RWPE2 (cell line): ENCODE results near the gene SORT1.
A peak's percentile ranks its signal among the peaks of the same experiment; 100 is the strongest.

Experiments
- ATAC-seq: fragments of 200-7000 bp; cut with Tn5 transposase; 3 replicates; pipeline ENCODE4 v1.9.1; 2021; ENCODE audit warnings: low read depth
- DNase-seq: peaks from one replicate; pipeline ENCODE4 v3.0.0-alpha.2; 2020; ENCODE audit warnings: low spot score
- H3K27ac ChIP-seq: fragments of 450-650 bp; 2 replicates; pipeline ENCODE4 v1.5.1; 2017; ENCODE audit warnings: mild to moderate bottlenecking; ENCODE audit not compliant: poor library complexity, severe bottlenecking
- H3K27me3 ChIP-seq: fragments of 250-450 bp; sonication (Bioruptor Pico); 2 replicates; pipeline ENCODE4 v1.5.1; 2021; ENCODE audit warnings: mild to moderate bottlenecking, moderate library complexity; ENCODE audit not compliant: insufficient read depth, poor library complexity, severe bottlenecking
- H3K36me3 ChIP-seq: fragments of 250-450 bp; sonication (Bioruptor Pico); 2 replicates; pipeline ENCODE4 v1.5.1; 2020; ENCODE audit warnings: low read depth, mild to moderate bottlenecking, moderate library complexity
- H3K4me1 ChIP-seq: fragments of 250-450 bp; sonication (Bioruptor Pico); 2 replicates; pipeline ENCODE4 v1.5.1; 2021; ENCODE audit warnings: mild to moderate bottlenecking, moderate library complexity; ENCODE audit not compliant: insufficient read depth, poor library complexity, severe bottlenecking
- H3K4me3 ChIP-seq: fragments of 250-450 bp; sonication (Bioruptor Pico); 2 replicates; pipeline ENCODE4 v1.5.1; 2021; ENCODE audit warnings: mild to moderate bottlenecking, moderate library complexity; ENCODE audit not compliant: severe bottlenecking
- H3K9me3 ChIP-seq: fragments of 250-450 bp; sonication (Bioruptor Pico); 2 replicates; pipeline ENCODE4 v1.5.1; 2021; ENCODE audit warnings: mild to moderate bottlenecking, moderate library complexity; ENCODE audit not compliant: severe bottlenecking
- CTCF ChIP-seq: fragments of 450-650 bp; IDR thresholded peaks from one replicate; pipeline ENCODE4 v1.5.1; 2017; ENCODE audit warnings: mild to moderate bottlenecking, moderate library complexity; ENCODE audit not compliant: poor library complexity, severe bottlenecking

SORT1 gene

GRCh38 chr1:109273570-109274288 lies 124.0 kb downstream of the SORT1 start:
- Histone ChIP-seq H3K27me3 (no peaks in the 10 kb centered on the region), H3K4me3 (peak overlapping the region; percentile 4), H3K4me1 (peaks cover 31% of the 10 kb centered on the region), H3K9me3 (no peaks in the 10 kb centered on the region), H3K36me3 (peaks cover 19% of the 10 kb centered on the region), H3K27ac (peak overlapping the region; percentile 83)
- TF ChIP-seq CTCF = no peak
- DNase-seq (no peak), ATAC-seq (no peak)

DNA sequence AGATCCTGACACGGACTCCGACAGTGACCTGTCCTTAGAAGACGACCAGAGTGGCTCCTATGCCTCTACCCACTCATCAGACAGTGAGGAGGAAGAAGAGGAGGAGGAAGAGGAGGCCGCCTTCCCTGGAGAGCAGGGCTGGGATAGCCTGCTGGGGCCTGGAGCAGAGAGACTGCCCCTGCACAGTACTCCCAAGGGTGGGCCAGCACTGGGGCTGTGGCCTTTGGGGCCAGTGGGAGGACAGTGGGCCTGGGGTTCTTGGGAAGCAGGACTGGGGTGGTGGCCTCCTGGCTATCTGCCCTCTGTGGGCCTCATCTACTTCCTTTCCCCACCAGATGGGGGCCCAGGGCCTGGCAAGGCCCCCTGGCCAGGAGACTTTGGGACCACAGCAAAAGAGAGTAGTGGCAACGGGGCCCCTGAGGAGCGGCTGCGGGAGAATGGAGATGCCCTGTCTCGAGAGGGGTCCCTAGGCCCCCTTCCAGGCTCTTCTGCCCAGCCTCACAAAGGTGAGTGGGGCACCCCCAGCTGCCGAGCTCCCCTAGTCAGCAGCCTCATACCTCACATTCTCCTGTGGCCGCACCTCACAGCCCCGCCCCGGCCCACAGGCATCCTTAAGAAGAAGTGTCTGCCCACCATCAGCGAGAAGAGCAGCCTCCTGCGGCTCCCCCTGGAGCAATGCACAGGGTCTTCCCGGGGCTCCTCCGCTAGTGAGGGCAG lies 124.7 kb downstream of the SORT1 start:
- H3K27me3 ChIP-seq = no peaks in the 10 kb centered on the region
- H3K9me3 ChIP-seq = no peaks in the 10 kb centered on the region
- no peak for TF ChIP-seq CTCF
- ATAC-seq (peak; percentile 61), DNase-seq (peak; percentile 72)
- H3K36me3 ChIP-seq = peaks cover 12% of the 10 kb centered on the region
- H3K4me1 ChIP-seq = peaks cover 31% of the 10 kb centered on the region
- peak overlapping the region; percentile 4 for H3K4me3 ChIP-seq
- peak overlapping the region; percentile 83 for H3K27ac ChIP-seq

DNA sequence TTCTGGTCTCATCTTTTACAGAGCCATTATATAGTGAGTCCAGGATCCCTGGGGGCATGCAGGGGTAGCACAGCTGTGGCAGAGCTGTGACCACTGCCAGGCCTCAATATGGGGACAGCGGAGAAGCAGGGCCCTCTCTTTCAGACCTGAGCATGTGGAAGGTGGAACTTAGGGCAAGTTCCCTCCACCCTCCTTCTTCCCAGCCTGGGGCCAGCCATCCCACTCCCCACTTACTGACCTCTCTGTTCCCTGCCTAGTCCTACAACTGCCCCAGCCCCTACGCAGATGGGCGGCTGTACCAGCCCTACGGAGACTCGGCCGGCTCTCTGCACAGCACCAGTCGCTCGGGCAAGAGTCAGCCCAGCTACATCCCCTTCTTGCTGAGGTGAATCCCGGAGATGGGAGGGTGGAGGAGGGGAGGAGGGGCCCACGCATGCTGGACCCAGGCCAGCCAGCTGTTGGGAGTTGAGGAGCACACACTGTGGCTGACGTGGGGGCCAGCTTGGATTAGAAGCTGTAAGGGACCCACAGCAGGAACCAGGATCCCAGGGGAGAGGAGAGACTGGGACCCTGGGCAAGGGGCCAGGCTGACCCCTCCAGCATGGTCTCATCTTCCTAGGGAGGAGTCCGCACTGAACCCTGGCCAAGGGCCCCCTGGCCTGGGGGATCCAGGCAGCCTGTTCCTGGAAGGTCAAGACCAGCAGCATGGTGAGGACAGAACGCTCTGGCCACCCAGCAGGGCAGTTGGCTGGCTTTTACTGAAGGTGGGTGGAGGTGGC lies 125.5 kb downstream of the SORT1 start:
- peak overlapping the region; percentile 83 for H3K27ac ChIP-seq
- ATAC-seq (no peak), DNase-seq (no peak)
- peaks cover 31% of the 10 kb centered on the region for H3K4me1 ChIP-seq
- TF ChIP-seq CTCF = no peak
- no peak overlapping the region for H3K4me3 ChIP-seq
- H3K9me3 ChIP-seq = no peaks in the 10 kb centered on the region
- H3K36me3 ChIP-seq = peaks cover 10% of the 10 kb centered on the region
- H3K27me3 ChIP-seq = no peaks in the 10 kb centered on the region

GRCh38 chr1:109271458-109271857 lies 126.3 kb downstream of the SORT1 start:
- TF ChIP-seq CTCF = no peak
- peaks cover 32% of the 10 kb centered on the region for H3K4me1 ChIP-seq
- H3K36me3 ChIP-seq = peaks cover 9% of the 10 kb centered on the region
- H3K4me3 ChIP-seq = no peak overlapping the region
- no peak overlapping the region for H3K27ac ChIP-seq
- H3K9me3 ChIP-seq = no peaks in the 10 kb centered on the region
- no peak for DNase-seq
- ATAC-seq = no peak
- H3K27me3 ChIP-seq = no peaks in the 10 kb centered on the region
